SK-N-SH treated with all-trans-retinoic acid at 6 μM for 48 hours (cell line): ENCODE measurements around the gene LYG1.

Experiments
- ATAC-seq: fragments of 200-7000 bp; cut with Tn5 transposase; 3 replicates; pipeline ENCODE4 v1.9.1; 2020; ENCODE audit warnings: mild to moderate bottlenecking, moderate library complexity
- ARNTL ChIP-seq: fragments of 450-650 bp; formaldehyde crosslinking; IDR thresholded peaks from 2 replicates; pipeline ENCODE4 v1.5.0; 2020; ENCODE audit warnings: low read depth, mild to moderate bottlenecking, moderate library complexity, borderline replicate concordance
- BACH2 ChIP-seq: fragments of 250-450 bp; sonication (Bioruptor Pico); IDR thresholded peaks from 2 replicates; pipeline ENCODE4 v1.9.0; 2021; ENCODE audit warnings: mild to moderate bottlenecking, borderline replicate concordance
- CSDC2 ChIP-seq: fragments of 250-450 bp; sonication (Bioruptor Pico); IDR thresholded peaks from 2 replicates; pipeline ENCODE4 v1.5.0; 2020; ENCODE audit warnings: mild to moderate bottlenecking, moderate library complexity
- CSRNP3 ChIP-seq: fragments of 250-450 bp; sonication (Bioruptor Pico); IDR thresholded peaks from 2 replicates; pipeline ENCODE4 v1.5.1; 2021; ENCODE audit warnings: mild to moderate bottlenecking, moderate library complexity
- ESRRG ChIP-seq: fragments of 250-450 bp; sonication (Bioruptor Pico); IDR thresholded peaks from 2 replicates; pipeline ENCODE4 v1.6.1; 2021; ENCODE audit warnings: mild to moderate bottlenecking
- GLIS3 ChIP-seq: fragments of 250-450 bp; sonication (Bioruptor Pico); IDR thresholded peaks from 2 replicates; pipeline ENCODE4 v1.5.0; 2020; ENCODE audit warnings: mild to moderate bottlenecking, moderate library complexity
- ISL1 ChIP-seq: fragments of 250-450 bp; sonication (Bioruptor Pico); IDR thresholded peaks from 2 replicates; pipeline ENCODE4 v2.1.2; 2022; ENCODE audit warnings: mild to moderate bottlenecking, moderate library complexity
- OSR1 ChIP-seq: fragments of 250-450 bp; sonication (Bioruptor Pico); IDR thresholded peaks from 2 replicates; pipeline ENCODE4 v1.8.0; 2022; ENCODE audit warnings: moderate library complexity, mild to moderate bottlenecking, inconsistent platforms
- POU6F1 ChIP-seq: fragments of 250-450 bp; sonication (Bioruptor Pico); IDR thresholded peaks from 2 replicates; pipeline ENCODE4 v1.8.0; 2021; ENCODE audit warnings: low read depth, mild to moderate bottlenecking, moderate library complexity, borderline replicate concordance
- PPARA ChIP-seq: fragments of 250-450 bp; sonication (Bioruptor Pico); IDR thresholded peaks from 2 replicates; pipeline ENCODE4 v1.5.0; 2020; ENCODE audit warnings: mild to moderate bottlenecking, borderline replicate concordance
- RARB ChIP-seq: fragments of 250-450 bp; sonication (Bioruptor Pico); IDR thresholded peaks from 2 replicates; pipeline ENCODE4 v1.8.0; 2021; ENCODE audit warnings: mild to moderate bottlenecking, moderate library complexity
- SNAI2 ChIP-seq: fragments of 250-450 bp; sonication (Bioruptor Pico); IDR thresholded peaks from 2 replicates; pipeline ENCODE4 v1.5.0; 2020; ENCODE audit warnings: mild to moderate bottlenecking, moderate library complexity
- TCF4 ChIP-seq: fragments of 250-450 bp; sonication (Bioruptor Pico); IDR thresholded peaks from 2 replicates; pipeline ENCODE4 v1.8.0; 2021; ENCODE audit warnings: mild to moderate bottlenecking, moderate library complexity, borderline replicate concordance
- TOX ChIP-seq: fragments of 250-450 bp; sonication (Bioruptor Pico); IDR thresholded peaks from 2 replicates; pipeline ENCODE4 v1.8.0; 2021; ENCODE audit warnings: mild to moderate bottlenecking, moderate library complexity, borderline replicate concordance
- TSHZ2 ChIP-seq: fragments of 250-450 bp; sonication (Bioruptor Pico); IDR thresholded peaks from 2 replicates; pipeline ENCODE4 v1.5.0; 2020; ENCODE audit warnings: mild to moderate bottlenecking, moderate library complexity
- ZC3H10 ChIP-seq: fragments of 250-450 bp; sonication (Bioruptor Pico); IDR thresholded peaks from 2 replicates; pipeline ENCODE4 v1.5.1; 2021; ENCODE audit warnings: mild to moderate bottlenecking, moderate library complexity
- ZFP30 ChIP-seq: fragments of 450-650 bp; formaldehyde crosslinking; IDR thresholded peaks from 2 replicates; pipeline ENCODE4 v1.5.0; 2022; ENCODE audit warnings: mild to moderate bottlenecking, moderate library complexity
- ZNF565 ChIP-seq: fragments of 450-650 bp; formaldehyde crosslinking; conservative IDR thresholded peaks from 2 replicates; pipeline ENCODE4 v1.5.0; 2020; ENCODE audit warnings: low read depth, mild to moderate bottlenecking, moderate library complexity
- ZNF70 ChIP-seq: fragments of 450-650 bp; formaldehyde crosslinking; IDR thresholded peaks from 2 replicates; pipeline ENCODE4 v1.5.0; 2020; ENCODE audit warnings: mild to moderate bottlenecking, moderate library complexity
- ZNF8 ChIP-seq: fragments of 450-650 bp; formaldehyde crosslinking; IDR thresholded peaks from 2 replicates; pipeline ENCODE4 v1.5.0; 2020; ENCODE audit warnings: mild to moderate bottlenecking, moderate library complexity
- TF ChIP-seq, protein P1 (sequence below): fragments of 250-450 bp; sonication (Bioruptor Pico); IDR thresholded peaks from 2 replicates; pipeline ENCODE4 v1.8.0; 2020; ENCODE audit warnings: mild to moderate bottlenecking, moderate library complexity, borderline replicate concordance
- TF ChIP-seq, protein P2 (sequence below): fragments of 250-450 bp; sonication (Bioruptor Pico); IDR thresholded peaks from 2 replicates; pipeline ENCODE4 v1.5.1; 2020; ENCODE audit warnings: low read depth, mild to moderate bottlenecking, moderate library complexity

The LYG1 gene

GRCh38 chr2:99256677-99257076, 44.3 kb downstream of the LYG1 start:
- no peak for ATAC-seq
- TF ChIP-seq ZFP30 (CRISPR knock-in tag), result no peak
- no peak for TF ChIP-seq ARNTL
- TF ChIP-seq ESRRG (CRISPR knock-in tag), result no peak
- TF ChIP-seq TCF4, result no peak
- TF ChIP-seq, protein P1, sequence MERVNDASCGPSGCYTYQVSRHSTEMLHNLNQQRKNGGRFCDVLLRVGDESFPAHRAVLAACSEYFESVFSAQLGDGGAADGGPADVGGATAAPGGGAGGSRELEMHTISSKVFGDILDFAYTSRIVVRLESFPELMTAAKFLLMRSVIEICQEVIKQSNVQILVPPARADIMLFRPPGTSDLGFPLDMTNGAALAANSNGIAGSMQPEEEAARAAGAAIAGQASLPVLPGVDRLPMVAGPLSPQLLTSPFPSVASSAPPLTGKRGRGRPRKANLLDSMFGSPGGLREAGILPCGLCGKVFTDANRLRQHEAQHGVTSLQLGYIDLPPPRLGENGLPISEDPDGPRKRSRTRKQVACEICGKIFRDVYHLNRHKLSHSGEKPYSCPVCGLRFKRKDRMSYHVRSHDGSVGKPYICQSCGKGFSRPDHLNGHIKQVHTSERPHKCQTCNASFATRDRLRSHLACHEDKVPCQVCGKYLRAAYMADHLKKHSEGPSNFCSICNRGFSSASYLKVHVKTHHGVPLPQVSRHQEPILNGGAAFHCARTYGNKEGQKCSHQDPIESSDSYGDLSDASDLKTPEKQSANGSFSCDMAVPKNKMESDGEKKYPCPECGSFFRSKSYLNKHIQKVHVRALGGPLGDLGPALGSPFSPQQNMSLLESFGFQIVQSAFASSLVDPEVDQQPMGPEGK (CRISPR knock-in tag), result no peak
- TF ChIP-seq ZC3H10 (CRISPR knock-in tag), result no peak
- TF ChIP-seq POU6F1 (CRISPR knock-in tag), result no peak
- TF ChIP-seq OSR1 (CRISPR knock-in tag), result no peak
- no peak for TF ChIP-seq RARB (CRISPR knock-in tag)
- TF ChIP-seq ZNF8 (CRISPR knock-in tag), result no peak
- no peak for TF ChIP-seq ZNF70 (CRISPR knock-in tag)
- no peak for TF ChIP-seq CSRNP3 (CRISPR knock-in tag)
- TF ChIP-seq ISL1, result no peak
- TF ChIP-seq ZNF565, result no peak
- no peak for TF ChIP-seq GLIS3 (CRISPR knock-in tag)
- TF ChIP-seq PPARA, result no peak
- no peak for TF ChIP-seq TOX (CRISPR knock-in tag)

- TF ChIP-seq ZNF8 (CRISPR knock-in tag), result no peak
- no peak for TF ChIP-seq ZNF565
- TF ChIP-seq TSHZ2 (CRISPR knock-in tag), result no peak
- no peak for TF ChIP-seq TOX (CRISPR knock-in tag)
- TF ChIP-seq ESRRG (CRISPR knock-in tag), result no peak
- no peak for TF ChIP-seq BACH2 (CRISPR knock-in tag)
- TF ChIP-seq SNAI2 (CRISPR knock-in tag), result no peak
- no peak for TF ChIP-seq RARB (CRISPR knock-in tag)
- TF ChIP-seq ZC3H10 (CRISPR knock-in tag), result no peak
- no peak for TF ChIP-seq CSDC2 (CRISPR knock-in tag)
- no peak for TF ChIP-seq TCF4
- TF ChIP-seq OSR1 (CRISPR knock-in tag), result no peak
- no peak for TF ChIP-seq PPARA
- TF ChIP-seq ARNTL, result no peak
- no peak for ATAC-seq
Observed at GRCh38 chr2:99255491-99256318, 45.3 kb downstream of the LYG1 start, which contains the start of gene LYG2. Gene LYG2 (minus strand): TSS chr2:99255666. CDS start chr2:99254260, 1,406 bp downstream.

- ATAC-seq, result no peak
- TF ChIP-seq ARNTL (no peak), CSRNP3 (CRISPR knock-in tag) (no peak), ZNF70 (CRISPR knock-in tag) (no peak), POU6F1 (CRISPR knock-in tag) (no peak), BACH2 (CRISPR knock-in tag) (no peak), ISL1 (no peak), TOX (CRISPR knock-in tag) (no peak), ZNF8 (CRISPR knock-in tag) (no peak), SNAI2 (CRISPR knock-in tag) (no peak)
- TF ChIP-seq, protein P2, sequence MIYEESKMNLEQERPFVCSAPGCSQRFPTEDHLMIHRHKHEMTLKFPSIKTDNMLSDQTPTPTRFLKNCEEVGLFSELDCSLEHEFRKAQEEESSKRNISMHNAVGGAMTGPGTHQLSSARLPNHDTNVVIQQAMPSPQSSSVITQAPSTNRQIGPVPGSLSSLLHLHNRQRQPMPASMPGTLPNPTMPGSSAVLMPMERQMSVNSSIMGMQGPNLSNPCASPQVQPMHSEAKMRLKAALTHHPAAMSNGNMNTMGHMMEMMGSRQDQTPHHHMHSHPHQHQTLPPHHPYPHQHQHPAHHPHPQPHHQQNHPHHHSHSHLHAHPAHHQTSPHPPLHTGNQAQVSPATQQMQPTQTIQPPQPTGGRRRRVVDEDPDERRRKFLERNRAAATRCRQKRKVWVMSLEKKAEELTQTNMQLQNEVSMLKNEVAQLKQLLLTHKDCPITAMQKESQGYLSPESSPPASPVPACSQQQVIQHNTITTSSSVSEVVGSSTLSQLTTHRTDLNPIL (CRISPR knock-in tag), result no peak
Observed at GRCh38 chr2:99249951-99250350, 51.0 kb downstream of the LYG1 start.
